ENCODE results near the gene TRIM41. TPM values are rescaled to one million over a fixed set of nuclear protein-coding genes. Genes with fewer than 3 reads are reported as not detected.

Gene TRIM41
- total RNA-seq, 2 experiments from 2014 or later = 35.3 to 36.4 TPM

- peak overlapping the region; percentile 87 for H3K27ac Mint-ChIP-seq
- peak; percentile 80 for DNase-seq
- H3K36me3 Mint-ChIP-seq = peaks cover 14% of the 10 kb centered on the region
- CTCF ChIA-PET = interaction anchor here (1.1 to 2.8 kb wide), 4 partner anchors 20 to 35 kb away, joined by 3 to 30 read pairs (median 10); partner anchors contain the start of gene TRIM41
- POLR2A ChIA-PET = interaction anchor here (0.6 to 4.2 kb wide), 3 partner anchors 19 to 49 kb away, joined by 3 to 37 read pairs (median 3); no protein-coding TSS in a partner anchor
- peak overlapping the region; percentile 80 for H3K4me3 Mint-ChIP-seq
- H3K9me3 Mint-ChIP-seq = peaks cover 6% of the 10 kb centered on the region
- intact Hi-C loops (cut with micrococcal nuclease) = loop anchor here (2.0 kb wide), 2 partner anchors 15 to 27 kb away; no protein-coding TSS in a partner anchor
- peaks cover 13% of the 10 kb centered on the region for H3K27me3 Mint-ChIP-seq
- H3K4me1 Mint-ChIP-seq (ENCODE audit: low read depth) = peaks cover 41% of the 10 kb centered on the region
Observed at GRCh38 chr5:181187500-181188213, 35.4 kb upstream of the TRIM41 start.

DNA sequence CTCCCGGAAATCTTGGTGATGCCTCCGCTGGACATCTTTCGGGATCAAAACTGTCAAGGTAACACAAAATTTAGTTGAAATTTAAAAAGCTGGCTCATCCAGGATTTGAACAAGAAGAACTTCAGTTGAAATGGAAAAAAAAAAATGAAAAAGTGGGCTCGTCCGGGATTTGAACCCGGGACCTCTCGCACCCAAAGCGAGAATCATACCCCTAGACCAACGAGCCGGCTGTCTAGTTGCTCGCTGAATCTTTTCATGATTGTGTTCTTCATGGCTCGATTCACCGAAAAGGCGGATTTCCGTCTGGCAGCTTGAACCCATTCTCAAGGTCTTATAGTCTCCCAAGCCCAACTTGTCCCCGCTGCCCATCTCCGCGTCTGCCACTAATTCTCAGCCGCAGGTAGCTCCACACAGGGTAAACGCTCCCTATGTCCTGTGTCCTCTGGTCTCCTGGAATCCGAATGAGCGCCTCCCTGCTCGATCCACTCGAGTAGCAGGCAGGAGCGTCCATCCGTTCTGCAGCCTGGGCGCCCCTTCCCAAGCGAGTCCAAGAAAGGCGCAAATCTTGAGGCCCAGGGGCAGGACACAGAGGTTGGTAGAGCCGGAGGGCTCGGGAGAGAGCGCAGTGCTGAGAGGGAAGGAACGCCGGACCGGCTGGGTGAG, 34.2 kb upstream of the TRIM41 start:
- H3K27me3 Mint-ChIP-seq = peaks cover 11% of the 10 kb centered on the region
- intact Hi-C loops (cut with micrococcal nuclease) = loop anchor here (1.0 to 2.0 kb wide), 3 partner anchors 16 to 33 kb away; no protein-coding TSS in a partner anchor
- H3K9me3 Mint-ChIP-seq = peaks cover 6% of the 10 kb centered on the region
- H3K36me3 Mint-ChIP-seq = peaks cover 14% of the 10 kb centered on the region
- peak overlapping the region; percentile 80 for H3K4me3 Mint-ChIP-seq
- ChIA-PET CTCF (interaction anchor here (0.6 to 2.8 kb wide), 8 partner anchors 16 to 73 kb away, joined by 3 to 30 read pairs (median 3); partner anchors contain the start of genes TRIM41 and TRIM7), POLR2A (interaction anchor here (0.7 to 4.2 kb wide), 11 partner anchors 13 to 72 kb away, joined by 3 to 37 read pairs (median 4); partner anchors contain the start of genes RACK1, TRIM52 and TRIM7)
- H3K27ac Mint-ChIP-seq = peak overlapping the region; percentile 87
- peaks cover 47% of the 10 kb centered on the region for H3K4me1 Mint-ChIP-seq (ENCODE audit: low read depth)
- peak; percentile 90 for DNase-seq

DNA sequence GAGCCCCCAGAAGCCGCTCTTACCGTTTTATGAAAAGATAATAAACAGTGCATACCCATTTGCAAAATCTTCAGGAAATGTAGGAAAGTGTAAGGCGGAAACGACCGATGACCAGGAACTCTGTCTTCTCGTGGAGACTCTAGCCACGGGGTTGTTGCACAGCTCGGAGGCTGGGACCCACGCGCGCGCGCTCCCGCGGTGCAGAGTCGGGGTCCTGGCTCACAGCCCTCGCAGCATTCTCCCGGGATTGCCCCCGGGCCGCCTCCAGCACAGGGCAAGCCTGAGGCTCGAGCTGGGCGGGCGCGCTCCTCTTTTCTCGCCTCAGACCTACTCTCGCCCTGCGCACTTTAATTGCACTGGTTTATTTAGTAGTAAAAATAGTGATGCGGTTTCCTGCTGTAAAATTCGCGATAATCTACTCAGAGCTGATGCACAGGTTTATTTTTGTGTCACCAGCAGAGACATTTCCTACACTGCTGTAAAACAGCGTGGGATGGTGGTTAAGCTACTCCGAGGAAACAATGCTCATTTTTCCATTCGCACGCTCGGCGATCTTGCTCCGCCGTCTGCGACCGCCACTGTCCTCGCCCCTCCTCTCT, 33.6 kb upstream of the TRIM41 start:
- ChIA-PET CTCF (interaction anchor here (0.6 to 2.8 kb wide), 9 partner anchors 18 to 72 kb away, joined by 3 to 30 read pairs (median 4); partner anchors contain the start of gene TRIM41), POLR2A (interaction anchor here (0.7 to 4.2 kb wide), 15 partner anchors 9 to 72 kb away, joined by 3 to 37 read pairs (median 4); partner anchors contain the start of genes RACK1, TRIM52 and TRIM7)
- H3K36me3 Mint-ChIP-seq = peaks cover 14% of the 10 kb centered on the region
- peak overlapping the region; percentile 87 for H3K27ac Mint-ChIP-seq
- H3K9me3 Mint-ChIP-seq = peaks cover 6% of the 10 kb centered on the region
- intact Hi-C loops (cut with micrococcal nuclease) = loop anchor here (1.0 to 2.0 kb wide), 3 partner anchors 17 to 33 kb away; no protein-coding TSS in a partner anchor
- H3K27me3 Mint-ChIP-seq = peaks cover 11% of the 10 kb centered on the region
- peaks cover 42% of the 10 kb centered on the region for H3K4me1 Mint-ChIP-seq (ENCODE audit: low read depth)
- H3K4me3 Mint-ChIP-seq = peak overlapping the region; percentile 80
- DNase-seq = peak; percentile 83

- Mint-ChIP-seq H3K9me3 (peaks cover 6% of the 10 kb centered on the region), H3K4me1 (ENCODE audit: low read depth) (peaks cover 38% of the 10 kb centered on the region), H3K27ac (peak overlapping the region; percentile 87), H3K36me3 (peaks cover 14% of the 10 kb centered on the region), H3K4me3 (peak overlapping the region; percentile 80), H3K27me3 (peaks cover 11% of the 10 kb centered on the region)
- intact Hi-C loops (cut with micrococcal nuclease) = loop anchor here (1.0 to 2.0 kb wide), 3 partner anchors 17 to 32 kb away; no protein-coding TSS in a partner anchor
- peak; percentile 60 for DNase-seq
- CTCF ChIA-PET = interaction anchor here (0.6 to 2.8 kb wide), 8 partner anchors 17 to 72 kb away, joined by 3 to 30 read pairs (median 4); partner anchors contain the start of genes RACK1 and TRIM41
- POLR2A ChIA-PET = interaction anchor here (0.7 to 4.2 kb wide), 15 partner anchors 8 to 71 kb away, joined by 3 to 37 read pairs (median 4); partner anchors contain the start of genes RACK1, TRIM52 and TRIM7
Observed at GRCh38 chr5:181189962-181190710, 32.9 kb upstream of the TRIM41 start.

GRCh38 chr5:181190711-181191525, 32.2 kb upstream of the TRIM41 start:
- Mint-ChIP-seq H3K27me3 (peaks cover 11% of the 10 kb centered on the region), H3K4me3 (peak overlapping the region; percentile 80), H3K4me1 (ENCODE audit: low read depth) (peaks cover 32% of the 10 kb centered on the region), H3K9me3 (peaks cover 6% of the 10 kb centered on the region), H3K36me3 (peaks cover 14% of the 10 kb centered on the region), H3K27ac (peak overlapping the region; percentile 87)
- ChIA-PET CTCF (interaction anchor here (0.7 to 3.8 kb wide), 13 partner anchors 7 to 361 kb away, joined by 3 to 32 read pairs (median 5); partner anchors contain the start of genes RACK1, TRIM41 and TRIM7), POLR2A (interaction anchor here (0.7 to 4.2 kb wide), 14 partner anchors 12 to 70 kb away, joined by 3 to 37 read pairs (median 6); partner anchors contain the start of genes TRIM52 and TRIM7)
- peak; percentile 72 for DNase-seq
- intact Hi-C loops (cut with micrococcal nuclease) = loop anchor here (1.0 kb wide), 6 partner anchors 9 to 381 kb away; partner anchors contain the start of gene TRIM52

GRCh38 chr5:181191526-181192336, 31.4 kb upstream of the TRIM41 start:
- Mint-ChIP-seq H3K36me3 (peaks cover 14% of the 10 kb centered on the region), H3K4me3 (peak overlapping the region; percentile 80)

DNA sequence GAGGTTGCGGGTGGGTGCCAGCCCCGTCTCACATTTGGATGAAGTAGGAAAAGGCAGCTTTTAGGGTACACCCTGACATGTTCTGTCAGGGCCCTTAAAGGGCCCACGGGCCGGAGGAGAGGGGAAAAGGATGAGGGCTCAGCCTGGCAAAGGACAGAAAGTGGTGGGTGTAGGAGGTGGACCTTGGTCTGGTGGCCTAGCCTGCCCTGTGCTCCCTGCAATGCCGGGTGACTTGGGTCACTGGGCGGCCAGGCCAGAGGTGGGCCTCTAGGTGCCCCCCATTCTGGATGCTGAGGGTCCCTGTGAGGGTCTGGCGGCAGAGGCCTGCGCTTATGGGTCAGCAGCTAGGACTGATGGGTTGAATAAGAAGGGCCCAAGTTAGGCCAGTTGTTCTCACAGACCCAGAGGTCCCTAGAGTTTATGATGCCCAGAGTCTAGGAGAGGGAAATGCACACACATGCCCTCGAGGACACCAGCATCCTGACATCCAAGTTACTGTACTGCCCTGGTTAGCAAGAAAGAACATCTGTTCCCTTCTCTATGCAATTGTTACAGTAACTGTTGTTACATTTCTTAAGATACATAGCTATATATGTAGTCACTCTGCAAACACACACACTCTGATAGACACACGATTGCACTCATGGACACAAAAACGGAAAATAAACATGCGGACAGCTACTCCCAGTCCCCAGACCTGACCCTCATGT, 30.6 kb upstream of the TRIM41 start:
- no peak for DNase-seq
- ChIA-PET CTCF (interaction anchor here (0.8 to 3.8 kb wide), 7 partner anchors 9 to 69 kb away, joined by 3 to 32 read pairs (median 6); partner anchors contain the start of genes TRIM41 and TRIM7), POLR2A (interaction anchor here (1.0 to 3.8 kb wide), 8 partner anchors 10 to 69 kb away, joined by 3 to 35 read pairs (median 6); partner anchors contain the start of genes TRIM52 and TRIM7)
- H3K4me1 Mint-ChIP-seq (ENCODE audit: low read depth) = peaks cover 31% of the 10 kb centered on the region
- H3K27me3 Mint-ChIP-seq = peaks cover 11% of the 10 kb centered on the region
- peak overlapping the region; percentile 87 for H3K27ac Mint-ChIP-seq
- peaks cover 14% of the 10 kb centered on the region for H3K36me3 Mint-ChIP-seq
- peaks cover 6% of the 10 kb centered on the region for H3K9me3 Mint-ChIP-seq
- intact Hi-C loops (cut with micrococcal nuclease) = no loop called here
- H3K4me3 Mint-ChIP-seq = peak overlapping the region; percentile 80

More at GRCh38 chr5:181191526-181192336, 31.4 kb upstream of the TRIM41 start:
- Mint-ChIP-seq H3K27ac (peak overlapping the region; percentile 87), H3K4me1 (ENCODE audit: low read depth) (peaks cover 31% of the 10 kb centered on the region), H3K27me3 (peaks cover 11% of the 10 kb centered on the region), H3K9me3 (peaks cover 6% of the 10 kb centered on the region)
- peak; percentile 98 for DNase-seq
- intact Hi-C loops (cut with micrococcal nuclease) = loop anchor here (1.0 kb wide), 6 partner anchors 9 to 381 kb away; partner anchors contain the start of gene TRIM52
- CTCF ChIA-PET = interaction anchor here (0.7 to 3.8 kb wide), 9 partner anchors 8 to 362 kb away, joined by 3 to 32 read pairs (median 5); partner anchors contain the start of genes TRIM41 and TRIM7
- POLR2A ChIA-PET = interaction anchor here (0.7 to 3.8 kb wide), 9 partner anchors 11 to 70 kb away, joined by 3 to 35 read pairs (median 5); partner anchors contain the start of genes TRIM52 and TRIM7

DNA sequence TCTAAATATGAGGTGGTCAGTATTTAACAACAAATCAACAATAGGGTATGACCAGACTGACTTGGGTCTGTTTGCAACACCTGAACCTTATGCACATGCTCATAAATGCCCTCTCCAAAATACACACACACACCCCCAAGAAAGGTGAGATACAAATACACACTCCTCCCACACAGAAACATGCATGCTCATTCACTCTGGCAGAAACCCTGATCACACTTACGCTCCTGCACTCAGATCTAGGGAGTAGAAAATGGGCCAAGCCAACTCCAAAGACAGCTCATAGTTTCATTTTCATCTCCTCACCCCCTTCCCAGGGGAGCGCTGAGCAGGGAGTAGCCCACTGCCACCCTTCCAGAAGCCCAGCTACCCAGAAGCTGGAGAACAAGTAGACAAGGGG, 29.4 kb upstream of the TRIM41 start:
- Mint-ChIP-seq H3K36me3 (peaks cover 8% of the 10 kb centered on the region), H3K27me3 (peaks cover 7% of the 10 kb centered on the region), H3K4me3 (no peak overlapping the region), H3K4me1 (ENCODE audit: low read depth) (peaks cover 21% of the 10 kb centered on the region), H3K27ac (no peak overlapping the region), H3K9me3 (peaks cover 2% of the 10 kb centered on the region)
- DNase-seq = no peak
- intact Hi-C loops (cut with micrococcal nuclease) = no loop called here
- POLR2A ChIA-PET = interaction anchor here (2.4 kb wide), 1 partner anchor 12 kb away, joined by 35 read pairs; the partner anchor contains the start of gene TRIM7
- CTCF ChIA-PET = interaction anchor here (2.1 to 3.8 kb wide), 2 partner anchors 10 to 12 kb away, joined by 7 to 32 read pairs; partner anchors contain the start of gene TRIM7

All from activated CD4-positive, alpha-beta memory T cell treated with anti-CD3 and anti-CD28 coated beads for 36 hours (primary cell).